ENCODE data around the gene NDUFB2. TPM values are rescaled to one million over a fixed set of nuclear protein-coding genes. Genes with fewer than 3 reads are reported as not detected.
"Not testable (repeated sequence)": the region's sequence is repeated elsewhere in the genome, so short reads cannot be mapped to it uniquely, and the experiment has no call there.

Gene NDUFB2
- total and polyA plus RNA-seq, 2 donors (not counting 1 experiment from before 2014, with no cell fraction given): 67.9 to 171 TPM

DNA sequence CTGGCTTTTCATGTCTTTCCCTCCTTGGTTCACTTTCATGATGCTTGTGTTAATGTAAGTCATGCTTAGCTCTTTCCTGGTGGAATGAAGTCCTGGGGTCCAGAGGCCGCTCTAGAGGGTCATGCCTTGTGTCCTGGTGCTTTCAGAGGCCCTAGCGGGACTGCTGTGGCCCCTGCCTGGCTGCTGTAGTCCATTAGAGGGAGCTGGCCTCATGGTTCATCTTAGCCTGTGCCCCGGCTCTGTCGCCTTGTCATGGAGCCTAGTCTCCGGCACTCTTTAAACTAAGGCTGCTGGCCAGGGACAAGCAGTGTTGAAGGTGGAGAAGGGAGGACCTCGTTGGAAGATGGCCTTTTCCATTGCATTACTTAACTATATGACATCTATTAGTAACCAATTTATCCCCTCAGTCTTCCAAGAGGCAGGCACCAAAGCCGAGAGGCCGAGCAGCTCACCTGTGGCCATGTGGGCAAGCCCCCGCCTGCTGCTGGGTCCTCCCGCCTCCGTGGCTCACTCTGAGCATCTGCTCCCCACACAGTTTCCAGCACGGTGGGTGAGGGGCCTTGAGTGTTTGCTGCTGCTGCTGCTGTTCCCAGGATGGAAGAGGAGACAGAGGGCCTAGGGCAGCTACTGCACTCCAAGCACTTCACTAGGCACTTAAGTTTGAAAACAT, 5.0 kb upstream of the NDUFB2 start:
- Histone ChIP-seq H4K20me1 (ENCODE audit: control insufficient read depth, insufficient read depth, low read length, poor library complexity, severe bottlenecking) (no peaks in the 10 kb centered on the region), H3K79me2 (ENCODE audit: control insufficient read depth, insufficient read depth, low read length) (peaks cover 5% of the 10 kb centered on the region), H3K4me2 (replicated peaks; ENCODE audit: low read depth, low read length, poor library complexity, severe bottlenecking) (no peak overlapping the region), H3K27ac (ENCODE audit: low read length in 2 of 2) (no peak overlapping the region), H3K36me3 (replicated peaks in 1 of 2; ENCODE audit: control extremely low read depth in 1 of 2, control insufficient read depth in 1 of 2, extremely low read depth in 1 of 2, insufficient read depth in 2 of 2, low read length in 1 of 2) (peaks cover 3 to 31% of the 10 kb centered on the region in 2 experiments), H3K27me3 (replicated peaks in 1 of 4; ENCODE audit: control extremely low read depth in 1 of 4, control insufficient read depth in 3 of 4, insufficient read depth in 4 of 4, low read length in 3 of 4) (no peaks in the 10 kb centered on the region), H3K4me1 (ENCODE audit: control insufficient read depth in 2 of 2, insufficient read depth in 2 of 2, low read length in 2 of 2) (peaks cover 5 to 6% of the 10 kb centered on the region in 2 donors), H3K4me3 (ENCODE audit: control extremely low read depth in 1 of 5, extremely low read depth in 1 of 5, insufficient read depth in 1 of 5, low read depth in 2 of 5, low read length in 4 of 5) (no peak overlapping the region), H3K9me3 (ENCODE audit: control extremely low read depth in 1 of 3, control insufficient read depth in 2 of 3, insufficient read depth in 1 of 3, low read length in 2 of 3) (peaks cover 0 to 3% (median 0%) of the 10 kb centered on the region in 3 donors), H2AFZ (ENCODE audit: insufficient read depth, low read depth, low read length, poor library complexity, severe bottlenecking) (no peak overlapping the region), H3K9ac (ENCODE audit: low read length) (no peak overlapping the region)
- TF ChIP-seq, protein P1, sequence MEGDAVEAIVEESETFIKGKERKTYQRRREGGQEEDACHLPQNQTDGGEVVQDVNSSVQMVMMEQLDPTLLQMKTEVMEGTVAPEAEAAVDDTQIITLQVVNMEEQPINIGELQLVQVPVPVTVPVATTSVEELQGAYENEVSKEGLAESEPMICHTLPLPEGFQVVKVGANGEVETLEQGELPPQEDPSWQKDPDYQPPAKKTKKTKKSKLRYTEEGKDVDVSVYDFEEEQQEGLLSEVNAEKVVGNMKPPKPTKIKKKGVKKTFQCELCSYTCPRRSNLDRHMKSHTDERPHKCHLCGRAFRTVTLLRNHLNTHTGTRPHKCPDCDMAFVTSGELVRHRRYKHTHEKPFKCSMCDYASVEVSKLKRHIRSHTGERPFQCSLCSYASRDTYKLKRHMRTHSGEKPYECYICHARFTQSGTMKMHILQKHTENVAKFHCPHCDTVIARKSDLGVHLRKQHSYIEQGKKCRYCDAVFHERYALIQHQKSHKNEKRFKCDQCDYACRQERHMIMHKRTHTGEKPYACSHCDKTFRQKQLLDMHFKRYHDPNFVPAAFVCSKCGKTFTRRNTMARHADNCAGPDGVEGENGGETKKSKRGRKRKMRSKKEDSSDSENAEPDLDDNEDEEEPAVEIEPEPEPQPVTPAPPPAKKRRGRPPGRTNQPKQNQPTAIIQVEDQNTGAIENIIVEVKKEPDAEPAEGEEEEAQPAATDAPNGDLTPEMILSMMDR (IDR thresholded peaks at IDR 0.05): no peak
- no peak for TF ChIP-seq EZH2 (IDR thresholded peaks at IDR 0.05; ENCODE audit: borderline replicate concordance, insufficient read depth, low read depth, low read length, poor library complexity, severe bottlenecking)
- Mint-ChIP-seq H3K27me3 (no peaks in the 10 kb centered on the region), H3K27ac (no peak overlapping the region), H3K4me3 (no peak overlapping the region), H3K9me3 (ENCODE audit: insufficient read depth) (no peaks in the 10 kb centered on the region), H3K4me1 (peaks cover 8% of the 10 kb centered on the region)
- ChIA-PET CTCF (interaction anchor here (0.8 kb wide), 1 partner anchor 291 kb away, joined by 3 read pairs; no protein-coding TSS in a partner anchor), POLR2A (no interaction called here)
- intact Hi-C loops (cut with micrococcal nuclease): no loop called here
- ATAC-seq (ENCODE audit: low read depth) (no peak), DNase-seq (no peak)
- WGBS (ENCODE audit: insufficient coverage): 100% methylated on average over 6 of the region's 12 CpGs

DNA sequence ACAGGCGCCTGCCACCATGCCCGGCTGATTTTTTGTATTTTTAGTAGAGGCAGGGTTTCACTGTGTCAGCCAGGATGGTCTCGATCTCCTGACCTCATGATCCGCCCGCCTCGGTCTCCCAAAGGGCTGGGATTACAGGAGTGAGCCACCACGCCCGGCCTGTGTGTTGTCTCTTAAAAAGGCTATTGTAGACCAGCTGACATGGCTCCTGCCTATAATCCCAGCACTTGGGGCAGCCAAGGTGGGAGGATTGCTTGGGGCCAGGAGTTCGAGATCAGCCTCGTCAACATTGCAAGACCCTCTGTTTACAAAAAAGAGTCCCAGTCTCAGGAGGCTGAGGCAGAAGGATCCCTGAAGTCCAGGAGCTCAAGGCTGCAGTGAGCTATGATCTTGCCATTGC, 2.7 kb upstream of the NDUFB2 start:
- ATAC-seq (ENCODE audit: low read depth); H3K9ac ChIP-seq (ENCODE audit: low read length); H3K9me3 ChIP-seq (ENCODE audit: control extremely low read depth in 1 of 3, control insufficient read depth in 2 of 3, insufficient read depth in 1 of 3, low read length in 2 of 3); POLR2A ChIA-PET; H3K27ac ChIP-seq (ENCODE audit: low read length in 2 of 2); H4K20me1 ChIP-seq (ENCODE audit: control insufficient read depth, insufficient read depth, low read length, poor library complexity, severe bottlenecking); H3K27ac Mint-ChIP-seq; H3K27me3 ChIP-seq (replicated peaks in 1 of 4; ENCODE audit: control extremely low read depth in 1 of 4, control insufficient read depth in 3 of 4, insufficient read depth in 4 of 4, low read length in 3 of 4); H3K9me3 Mint-ChIP-seq (ENCODE audit: insufficient read depth); H2AFZ ChIP-seq (ENCODE audit: insufficient read depth, low read depth, low read length, poor library complexity, severe bottlenecking); H3K4me3 Mint-ChIP-seq; intact Hi-C loops (cut with micrococcal nuclease); CTCF ChIA-PET; H3K4me3 ChIP-seq (ENCODE audit: control extremely low read depth in 1 of 5, extremely low read depth in 1 of 5, insufficient read depth in 1 of 5, low read depth in 2 of 5, low read length in 4 of 5); DNase-seq; H3K27me3 Mint-ChIP-seq; H3K4me2 ChIP-seq (replicated peaks; ENCODE audit: low read depth, low read length, poor library complexity, severe bottlenecking): not testable (repeated sequence)
- 99% methylated on average over 8 of the region's 10 CpGs for WGBS (ENCODE audit: insufficient coverage)
- Histone ChIP-seq H3K36me3 (replicated peaks in 1 of 2; ENCODE audit: control extremely low read depth in 1 of 2, control insufficient read depth in 1 of 2, extremely low read depth in 1 of 2, insufficient read depth in 2 of 2, low read length in 1 of 2) (peaks cover 0 to 13% of the 10 kb centered on the region in 2 experiments), H3K79me2 (ENCODE audit: control insufficient read depth, insufficient read depth, low read length) (peaks cover 27% of the 10 kb centered on the region), H3K4me1 (ENCODE audit: control insufficient read depth in 2 of 2, insufficient read depth in 2 of 2, low read length in 2 of 2) (peaks cover 15 to 21% of the 10 kb centered on the region in 2 donors)
- peaks cover 29% of the 10 kb centered on the region for H3K4me1 Mint-ChIP-seq
